NCI-H526 (cell line): Measurements from ENCODE around the gene KLRD1.
"Not testable (repeated sequence)": the region's sequence is repeated elsewhere in the genome, so short reads cannot be mapped to it uniquely, and the experiment has no call there.

Source experiments
- DNase-seq, 2 experiments: peaks; one replicate each; lab custom pipeline; 2025; lab: John Stamatoyannopoulos, UW

Gene KLRD1

DNA sequence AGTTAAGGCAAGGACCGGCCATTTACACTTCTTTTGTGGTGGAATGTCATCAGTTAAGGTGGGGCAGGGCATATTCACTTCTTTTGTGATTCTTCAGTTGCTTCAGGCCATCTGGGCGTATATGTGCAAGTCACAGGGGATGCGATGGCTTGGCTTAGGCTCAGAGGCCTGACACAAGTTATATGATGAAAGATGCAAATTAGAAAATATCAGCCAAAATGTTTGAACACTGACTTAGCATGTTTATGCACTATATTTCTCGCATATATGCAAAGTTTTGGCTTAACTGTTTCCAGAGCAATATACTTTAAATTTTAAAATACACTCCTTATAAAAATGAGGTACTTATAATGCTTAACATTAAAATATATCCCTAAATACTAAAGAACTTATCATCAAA is 30.8 kb downstream of the KLRD1 start:
- not testable (repeated sequence) for DNase-seq

DNA sequence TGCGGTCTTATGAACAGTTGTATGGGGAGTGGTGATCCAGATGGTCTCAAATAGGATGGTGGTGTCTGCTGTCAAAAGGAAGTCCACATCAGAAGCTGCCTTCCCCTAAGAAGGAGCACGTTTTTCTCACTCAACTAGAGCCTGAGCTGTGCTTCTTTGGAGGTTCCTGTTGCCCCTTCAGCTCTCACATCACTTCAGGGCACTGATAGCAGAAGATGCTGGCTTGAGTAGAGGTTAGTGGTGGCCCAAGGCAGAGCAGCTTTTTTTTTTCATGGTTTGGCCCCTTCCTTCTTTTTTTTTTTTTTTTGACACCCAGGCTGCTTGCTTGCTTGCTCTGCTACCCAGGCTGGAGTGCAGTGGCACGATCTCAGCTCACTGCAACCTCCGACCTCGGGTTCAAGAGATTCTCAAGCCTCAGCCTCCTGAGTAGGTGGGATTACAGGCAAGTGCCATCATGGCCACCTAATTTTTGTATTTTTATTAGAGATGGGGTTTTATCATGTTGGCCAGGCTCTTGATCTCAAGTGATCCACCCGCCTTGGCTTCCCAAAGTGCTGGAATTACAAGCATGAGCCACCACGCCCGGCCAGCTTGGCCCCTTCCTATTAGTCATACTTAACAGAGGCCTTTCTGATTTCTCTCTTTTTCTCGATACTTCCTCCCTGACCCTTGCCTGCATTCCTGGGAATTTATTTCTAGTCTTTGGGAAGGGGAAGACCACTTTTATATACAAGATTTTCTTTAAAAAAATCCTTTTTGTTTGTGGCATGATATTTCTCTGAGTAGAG is 31.6 kb downstream of the KLRD1 start:
- no peak for DNase-seq

DNA sequence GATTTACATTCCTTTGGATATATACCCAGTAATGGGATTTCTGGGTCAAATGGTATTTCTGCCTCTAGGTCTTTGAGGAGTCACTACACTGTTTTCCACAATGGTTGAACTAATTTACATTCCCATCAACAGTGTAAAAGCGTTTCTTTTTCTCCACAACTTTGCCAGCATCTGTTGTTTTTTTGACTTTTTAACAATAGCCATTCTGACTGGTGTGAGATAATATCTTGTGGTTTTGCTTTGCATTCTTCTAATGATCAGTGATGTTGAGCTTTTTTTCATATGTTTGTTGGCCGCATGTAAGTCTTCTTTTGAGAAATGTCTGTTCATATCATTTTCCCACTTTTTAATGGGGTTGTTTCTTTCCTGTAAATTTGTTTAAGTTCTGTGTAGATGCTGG is 33.3 kb downstream of the KLRD1 start:
- not testable (repeated sequence) for DNase-seq

DNA sequence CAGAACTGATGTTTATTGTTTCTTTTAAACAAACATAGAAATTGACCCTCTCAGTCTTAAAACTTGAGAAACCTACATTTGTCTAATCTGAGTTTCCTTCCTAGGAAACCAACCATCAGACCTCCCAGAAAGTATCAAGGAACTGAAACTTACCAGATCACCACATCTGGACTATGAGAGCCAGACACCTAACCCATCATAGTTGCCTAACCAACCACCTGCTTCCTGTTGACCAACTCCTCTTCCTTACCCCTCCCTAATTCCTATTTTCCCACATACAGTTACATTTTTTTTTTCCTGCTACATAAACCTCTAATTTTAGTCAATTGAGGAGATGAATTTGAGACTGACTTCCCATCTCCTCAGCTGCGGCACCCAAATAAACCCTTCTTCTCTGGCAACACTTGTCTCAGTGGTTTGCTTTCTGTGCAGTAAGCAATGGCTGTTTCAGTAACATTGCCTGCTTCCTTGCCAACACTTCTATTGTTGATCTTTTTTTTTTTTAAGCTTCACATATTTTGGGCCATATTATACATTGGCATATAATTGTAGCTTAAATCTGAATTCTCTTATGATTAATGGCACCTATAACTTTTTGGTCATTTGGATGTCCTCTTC is 34.3 kb downstream of the KLRD1 start:
- DNase-seq: no peak

DNA sequence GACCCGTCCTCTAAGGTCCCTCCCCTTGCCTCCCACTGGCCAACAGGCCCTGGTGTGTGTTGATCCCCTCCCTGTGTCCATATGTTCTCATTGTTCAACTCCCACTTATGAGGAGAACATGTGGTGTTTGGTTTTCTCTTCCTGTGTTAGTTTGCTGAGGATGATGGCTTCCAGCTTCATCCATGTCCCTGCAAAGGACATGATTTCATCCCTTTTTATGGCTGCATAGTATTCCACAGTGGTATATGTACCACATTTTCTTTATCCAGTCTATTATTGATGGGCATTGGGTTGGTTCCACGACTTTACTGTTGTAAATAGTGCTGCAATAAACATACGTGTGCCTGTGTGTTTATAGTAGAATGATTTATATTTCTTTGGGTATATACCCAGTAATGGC is 43.8 kb downstream of the KLRD1 start:
- DNase-seq: not testable (repeated sequence)

DNA sequence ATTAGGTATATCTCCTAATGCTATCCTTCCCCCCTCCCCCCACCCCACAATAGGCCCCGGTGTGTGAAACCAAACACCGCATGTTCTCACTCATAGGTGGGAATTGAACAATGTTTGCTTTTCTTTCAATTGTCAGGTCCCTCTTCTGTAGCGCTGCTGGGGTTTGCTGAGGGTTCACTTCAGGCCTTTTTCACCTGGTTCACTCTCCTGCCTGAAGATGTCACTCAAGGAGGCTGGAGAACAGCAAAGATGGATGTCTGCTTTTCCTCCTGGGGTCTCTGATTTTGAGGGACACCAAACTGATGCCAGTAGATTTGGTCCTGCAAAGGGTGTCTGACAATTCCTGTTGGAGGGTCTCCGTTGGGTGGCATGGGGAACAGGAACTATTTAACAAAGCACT is 46.4 kb downstream of the KLRD1 start:
- DNase-seq: no peak

DNA sequence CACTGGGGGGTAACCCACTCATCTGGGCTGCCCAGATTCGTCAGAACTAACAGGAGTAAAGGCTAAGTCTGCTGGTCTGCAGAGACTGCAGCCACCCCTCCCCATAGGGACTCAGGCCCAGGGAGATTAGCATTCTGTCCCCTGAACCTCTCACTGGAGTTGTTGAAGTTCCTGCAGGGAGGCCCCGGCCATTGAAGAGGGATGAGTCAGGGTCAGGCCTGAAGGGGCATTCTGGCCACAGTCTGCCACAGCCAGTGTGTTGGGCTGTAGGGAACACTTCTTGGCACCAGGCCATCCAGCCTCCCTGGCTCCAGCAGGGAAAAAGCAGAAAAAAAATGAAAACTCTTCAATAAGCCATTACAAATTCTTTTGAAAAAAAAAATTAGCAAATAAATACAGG is 46.8 kb downstream of the KLRD1 start:
- no peak for DNase-seq

DNA sequence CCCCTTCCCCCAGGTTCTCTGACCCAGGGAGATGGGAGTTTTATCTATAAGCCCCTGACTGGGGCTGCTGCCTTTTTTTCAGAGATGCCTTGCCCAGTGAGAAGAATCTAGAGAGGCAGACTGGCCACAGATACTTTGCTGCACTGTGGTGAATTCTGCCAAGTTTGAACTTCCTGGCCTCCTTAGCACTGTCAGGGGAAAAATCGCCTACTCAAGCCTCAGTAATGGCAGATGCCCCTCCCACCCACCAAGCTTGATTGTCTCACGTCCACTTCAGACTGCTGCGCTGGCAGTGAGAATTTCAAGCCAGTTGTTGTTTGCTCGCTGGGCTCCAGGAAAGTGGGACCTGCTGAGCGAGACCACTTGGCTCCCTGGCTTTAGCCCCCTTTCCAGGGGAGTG is 50.5 kb downstream of the KLRD1 start:
- no peak for DNase-seq

DNA sequence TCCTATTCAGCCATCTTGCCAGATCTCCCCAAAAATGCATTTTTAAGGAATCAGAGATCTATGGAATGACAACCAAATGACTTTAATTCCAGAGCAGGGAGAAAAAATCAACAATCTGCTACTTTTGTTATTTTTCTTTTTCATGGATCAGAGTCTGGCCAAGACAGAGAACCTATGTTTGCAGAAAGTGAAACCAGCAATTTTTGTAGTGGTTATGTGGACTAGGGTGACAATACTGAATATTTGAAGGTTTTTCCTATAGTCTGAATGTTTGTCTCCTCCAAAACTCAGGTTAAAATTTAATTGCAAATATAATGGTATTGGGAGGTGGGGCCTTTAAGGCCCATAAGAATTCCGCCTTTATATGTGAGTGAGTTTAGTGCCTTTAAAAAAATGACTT is 51.3 kb downstream of the KLRD1 start:
- DNase-seq: no peak

DNA sequence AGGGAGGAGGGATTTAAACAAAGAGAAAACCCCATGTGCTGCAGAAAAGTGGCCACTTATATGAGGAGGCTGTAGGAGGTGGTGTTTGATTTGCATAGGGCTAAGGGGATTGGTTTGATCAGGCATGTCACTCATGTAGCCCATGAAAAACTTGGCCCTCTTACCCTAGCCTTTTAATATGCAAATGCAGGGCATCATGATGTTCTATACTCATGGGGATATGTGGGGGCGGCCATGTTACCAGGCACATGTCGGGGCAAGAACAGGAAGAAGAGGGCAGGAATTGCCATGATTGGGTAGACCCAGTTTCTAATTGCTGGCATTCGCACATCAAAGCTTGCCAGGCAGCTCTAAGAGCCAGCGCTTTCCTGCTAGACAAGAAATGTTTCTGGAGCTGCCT is 53.4 kb downstream of the KLRD1 start:
- peak in 1 of 2 experiments; percentile 40 for DNase-seq

DNA sequence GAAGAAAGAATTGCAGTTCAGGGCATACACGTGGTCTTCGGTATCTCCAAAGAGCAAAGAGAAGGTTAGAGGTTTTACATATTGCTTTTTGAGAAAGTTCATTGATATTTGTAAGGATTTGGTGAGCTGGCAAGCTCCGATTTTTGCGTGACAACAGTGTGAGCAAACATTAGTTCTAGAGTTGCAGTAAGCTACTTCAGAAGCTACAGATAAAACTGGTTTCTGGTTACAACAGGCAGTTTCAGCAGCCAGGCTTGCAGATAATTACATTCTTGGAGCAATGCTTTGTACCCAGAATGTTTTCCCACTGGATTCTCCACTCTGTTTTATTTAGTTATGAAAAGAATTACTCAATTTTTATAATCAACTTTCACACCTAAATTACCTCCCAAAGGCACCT is 54.0 kb downstream of the KLRD1 start:
- no peak for DNase-seq

DNA sequence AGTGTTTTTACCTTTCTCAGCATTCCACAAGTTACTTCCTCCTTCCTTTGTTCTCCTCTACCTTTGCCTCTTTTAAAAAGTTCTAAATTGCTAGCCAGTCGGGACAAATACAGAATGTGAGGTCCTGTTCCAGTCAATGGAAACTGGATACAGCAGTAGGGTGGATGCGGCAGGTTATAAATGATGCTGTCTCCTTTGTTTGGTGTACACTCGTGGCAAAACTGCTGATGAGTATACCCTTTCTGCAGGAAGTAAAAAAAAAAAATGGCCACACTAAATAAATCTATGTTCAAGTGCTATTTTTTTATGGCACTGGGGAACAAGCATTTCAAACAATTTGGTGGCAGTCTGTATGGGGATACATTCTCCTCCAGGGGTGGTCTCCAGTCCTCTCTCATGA is 54.7 kb downstream of the KLRD1 start:
- DNase-seq: no peak

DNA sequence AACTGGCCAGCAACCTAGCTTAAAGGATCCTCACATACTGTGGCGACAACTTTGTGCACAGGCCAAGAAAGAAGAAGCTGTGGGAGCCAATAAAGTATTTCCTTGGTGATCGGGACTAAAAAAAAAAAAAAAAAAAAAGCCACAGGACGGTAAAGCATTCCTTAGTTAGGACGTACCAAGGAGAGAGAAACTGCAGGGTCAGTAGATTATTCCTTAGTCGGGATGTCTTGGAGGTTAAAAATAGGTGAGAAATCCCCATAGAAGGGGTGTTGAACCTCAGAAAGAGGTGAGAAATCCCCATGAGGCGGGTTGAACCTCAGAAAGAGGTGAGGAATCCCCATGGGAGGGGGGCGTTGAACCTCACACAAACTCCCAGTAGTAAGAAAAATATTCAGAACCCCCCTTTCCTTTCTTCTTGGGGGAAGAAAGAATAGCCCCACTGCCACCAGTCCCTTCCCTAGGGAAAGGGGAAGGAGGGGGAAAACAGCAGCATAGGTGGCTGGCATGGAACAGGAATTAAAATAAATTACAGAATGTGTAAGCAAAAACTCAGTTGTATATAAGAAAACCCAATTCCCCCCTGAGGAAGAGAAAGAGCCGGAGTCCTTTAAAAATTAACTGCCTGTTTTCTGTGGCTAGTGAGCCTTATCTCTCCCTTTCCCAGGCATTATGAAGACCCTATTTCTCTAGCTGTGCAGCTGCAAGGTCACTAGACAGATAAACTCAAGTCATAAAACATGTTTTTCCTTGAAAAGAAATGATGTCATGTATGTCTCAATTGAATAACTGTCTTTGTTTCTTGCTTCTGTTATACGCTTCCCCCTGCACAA is 55.4 kb downstream of the KLRD1 start:
- peak in 1 of 2 experiments; percentile 24 for DNase-seq

DNA sequence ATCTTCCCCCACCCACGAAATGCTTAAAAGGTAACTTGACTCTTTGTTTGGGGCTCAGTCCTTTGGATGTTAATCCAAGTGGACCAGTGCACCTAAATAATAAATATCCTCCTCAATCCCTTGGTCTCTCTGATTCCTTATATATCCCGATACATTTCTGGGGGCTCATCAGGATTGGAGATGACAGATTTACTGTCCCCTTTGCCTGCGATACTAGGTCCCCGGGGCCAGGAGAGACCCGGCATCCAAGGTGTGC is 55.9 kb downstream of the KLRD1 start:
- DNase-seq: no peak

DNA sequence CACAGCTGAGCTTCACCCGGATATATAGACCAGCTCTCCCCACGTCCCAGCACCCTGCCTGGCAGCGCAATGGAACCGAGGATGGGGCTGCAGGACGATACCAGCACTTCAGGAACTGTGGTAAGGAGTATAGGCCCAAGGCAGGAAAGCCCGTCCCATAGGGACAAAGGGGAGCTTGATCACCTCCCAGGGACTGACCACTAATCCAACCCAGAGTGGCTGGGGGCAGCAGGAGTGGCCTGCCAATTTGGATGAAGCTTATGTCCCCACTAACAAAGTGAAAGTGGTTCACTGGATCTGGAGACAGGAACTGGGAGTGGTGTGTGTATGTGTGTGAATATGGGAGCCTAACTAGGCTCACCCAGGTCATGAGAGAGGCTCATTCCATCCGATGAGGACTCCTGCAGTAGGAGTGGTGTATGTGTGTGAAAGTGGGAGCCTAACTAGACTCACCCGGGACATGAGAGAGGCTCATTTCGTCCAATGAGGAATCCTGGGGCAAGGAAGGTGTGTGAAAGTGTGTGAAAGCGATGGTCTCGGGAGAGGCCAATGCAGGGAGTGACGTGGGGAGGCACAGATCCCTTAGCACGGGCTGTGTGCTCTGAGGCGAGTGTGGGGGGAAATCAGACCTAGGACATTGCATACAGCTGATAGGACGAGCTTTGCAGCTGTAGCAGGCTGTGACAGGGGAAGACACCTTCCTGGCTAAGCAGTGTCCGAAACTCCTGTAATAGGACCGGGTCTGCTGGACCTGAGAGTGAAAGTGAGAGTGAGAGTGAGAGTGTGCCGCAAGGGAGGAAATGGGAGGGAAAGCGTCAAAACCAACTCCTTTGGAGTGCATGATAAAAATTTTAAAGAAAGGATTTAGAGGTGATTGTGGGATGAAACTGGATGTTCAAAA is 56.5 kb downstream of the KLRD1 start:
- peak; percentile 75 to 79 for DNase-seq

DNA sequence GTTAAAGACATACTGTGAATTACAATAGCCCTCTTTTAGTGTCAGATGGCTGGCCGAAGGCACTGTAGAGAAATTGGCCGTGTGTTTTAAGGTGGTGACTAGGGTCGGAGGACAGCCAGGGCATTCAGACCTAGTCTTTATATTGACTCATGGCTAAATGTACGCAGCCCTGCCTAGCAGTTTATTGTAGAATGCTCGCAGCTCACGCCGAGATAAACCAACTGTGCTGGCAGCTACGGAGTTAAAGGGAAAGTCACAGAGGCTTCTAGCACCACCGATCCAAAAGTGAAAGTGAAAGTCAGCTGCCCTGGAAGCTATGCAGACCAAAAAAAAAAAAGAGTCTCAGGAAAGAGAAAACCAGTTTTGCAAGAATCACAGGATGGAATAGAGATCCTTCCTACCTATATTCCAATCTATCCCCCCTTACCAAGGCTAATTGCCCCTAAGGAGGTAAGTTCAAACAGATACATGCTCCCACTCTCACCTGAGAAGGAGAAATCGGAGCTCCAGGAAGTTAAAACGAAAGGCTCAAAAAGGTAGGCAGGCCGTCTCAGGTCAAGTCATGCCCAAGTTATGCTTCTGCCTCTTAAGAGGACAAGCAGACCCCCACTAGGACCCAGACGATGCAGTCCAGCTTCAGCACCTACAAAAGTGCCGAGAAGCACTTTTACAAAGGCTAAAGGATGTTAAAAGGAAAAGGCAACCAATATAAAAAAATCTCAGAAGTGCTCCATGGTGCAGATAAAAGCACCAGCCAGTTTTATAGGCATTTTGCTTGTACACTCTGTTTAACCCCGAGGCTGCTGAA is 57.3 kb downstream of the KLRD1 start:
- DNase-seq: peak; percentile 88 to 91

DNA sequence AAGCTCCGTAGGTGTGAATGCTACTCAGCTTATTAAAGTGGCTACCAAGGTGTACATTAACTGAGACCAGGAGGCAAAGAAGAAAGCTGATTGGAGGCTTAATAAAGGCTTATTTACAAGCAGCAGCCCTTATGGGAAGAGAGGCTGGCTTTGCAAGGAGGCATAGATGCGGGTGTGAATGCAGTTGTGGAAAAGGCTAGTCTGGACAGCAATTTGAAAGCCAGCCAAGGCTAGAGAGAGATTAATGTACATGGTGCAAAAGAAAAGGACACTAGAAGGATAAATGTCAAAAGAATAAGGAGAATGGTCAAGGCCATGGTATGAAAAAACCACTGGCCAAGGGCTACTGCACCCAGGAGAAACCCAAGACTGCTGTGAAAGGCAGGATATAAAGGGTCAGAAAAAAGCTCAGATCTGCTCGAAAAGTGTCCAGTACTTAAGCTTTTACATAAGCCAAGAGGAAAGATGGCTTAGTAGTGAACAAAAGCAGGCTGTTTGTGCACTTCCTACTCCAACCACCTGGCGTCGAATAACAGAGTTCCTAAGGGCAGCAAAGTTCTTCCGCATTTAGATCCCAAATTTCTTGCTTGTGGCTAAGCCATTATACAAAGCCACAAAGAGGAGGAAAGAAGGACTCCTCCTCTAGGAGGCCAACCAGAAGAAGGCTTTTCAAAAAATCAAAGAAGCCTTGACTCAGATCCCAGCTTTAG is 58.2 kb downstream of the KLRD1 start:
- peak in 1 of 2 experiments; percentile 63 for DNase-seq

DNA sequence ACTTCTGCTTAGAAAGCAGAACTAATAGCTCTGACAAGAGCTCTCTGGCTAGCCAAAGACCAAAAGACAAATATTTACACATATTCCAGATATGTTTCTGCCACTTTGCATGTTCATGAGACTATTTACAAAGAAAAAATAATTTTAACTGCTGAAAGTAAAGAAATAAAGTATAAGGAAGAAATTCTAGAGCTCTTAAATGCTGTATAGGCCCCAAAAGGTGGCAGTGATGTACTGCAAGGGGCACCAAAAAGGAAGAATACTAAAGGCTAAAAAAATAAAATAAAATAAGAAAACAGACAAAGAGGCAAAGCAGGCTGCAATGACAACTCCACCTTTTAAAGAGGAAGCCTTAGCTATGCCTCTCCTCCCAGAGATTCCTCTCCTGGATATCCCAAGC is 59.2 kb downstream of the KLRD1 start:
- peak; percentile 28 to 51 for DNase-seq

DNA sequence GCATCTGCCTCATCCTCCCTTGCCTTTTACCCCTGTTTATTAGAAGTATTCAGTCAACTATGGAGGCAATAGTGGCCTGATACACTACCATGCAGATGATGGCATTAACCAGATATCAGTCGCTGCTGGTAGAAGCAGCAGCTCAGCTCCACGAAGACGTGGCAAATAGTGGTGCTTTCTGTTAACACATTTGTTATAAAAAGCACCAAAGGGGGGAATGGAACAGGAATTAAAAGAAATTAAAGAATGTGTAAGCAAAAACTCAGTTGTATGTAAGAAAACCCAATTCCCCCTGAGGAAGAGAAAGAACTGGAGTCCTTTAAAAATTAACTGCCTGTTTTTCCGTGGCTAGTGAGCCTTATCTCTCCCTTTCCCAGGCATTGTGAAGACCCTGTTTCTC is 60.0 kb downstream of the KLRD1 start:
- DNase-seq: not testable (repeated sequence)
